Heart left ventricle (tissue), 16 donors: ENCODE measurements around the gene CABYR. TPM values are rescaled to one million over a fixed set of nuclear protein-coding genes. Genes with fewer than 3 reads are reported as not detected.

ENCODE experiments used
- ATAC-seq, 4 donors: fragments of 200-7000 bp; cut with Tn5 transposase; one replicate each; pipeline ENCODE4 v1.9.1; 2020 to 2022; ENCODE audit warnings: moderate library complexity in 4 of 4, mild to moderate bottlenecking in 3 of 4, moderate number of reproducible peaks in 1 of 4
- DNase-seq, 5 donors: peaks; one replicate each; pipeline ENCODE4 v3.0.0-alpha.2; 2020
- H3K27ac ChIP-seq, 12 donors: fragments of 200-600 bp; sonication (generic) in 4 of 12; one replicate each; pipeline versions ENCODE4 v1.5.0 to v1.8.0; 2016 to 2022; ENCODE audit warnings: mild to moderate bottlenecking in 2 of 12
- H3K27me3 ChIP-seq, 9 donors: fragments of 200-600 bp; sonication (generic) in 2 of 9; one replicate each; pipeline versions ENCODE4 v1.5.1 to v1.8.0; 2016 to 2022; ENCODE audit warnings: mild to moderate bottlenecking in 3 of 9
- H3K36me3 ChIP-seq, 9 donors: fragments of 200-600 bp; sonication (generic) in 2 of 9; one replicate each; pipeline versions ENCODE4 v1.5.0 to v1.8.0; 2018 to 2022; ENCODE audit warnings: mild to moderate bottlenecking in 2 of 9
- H3K4me1 ChIP-seq, 12 donors: fragments of 200-600 bp; sonication (generic) in 4 of 12; one replicate each; pipeline versions ENCODE4 v1.5.0 to v1.8.0; 2016 to 2022; ENCODE audit warnings: mild to moderate bottlenecking in 3 of 12
- H3K4me3 ChIP-seq, 12 donors: fragments of 200-600 bp; sonication (generic) in 4 of 12; one replicate each; pipeline versions ENCODE4 v1.5.0 to v1.8.0; 2017 to 2022; ENCODE audit warnings: mild to moderate bottlenecking in 9 of 12, moderate library complexity in 4 of 12
- H3K9me3 ChIP-seq, 12 donors: fragments of 200-600 bp; sonication (generic) in 4 of 12; one replicate each; pipeline versions ENCODE4 v1.5.0 to v1.8.0; 2016 to 2022; ENCODE audit warnings: mild to moderate bottlenecking in 1 of 12
- CTCF ChIP-seq, 12 donors: fragments of 200-600 bp; sonication (generic) in 4 of 12; IDR thresholded peaks; one replicate each; pipeline versions ENCODE4 v1.5.0 to v1.8.0; 2018 to 2022; ENCODE audit warnings: antibody characterized with exemption in 12 of 12, mild to moderate bottlenecking in 5 of 12
- POLR2A ChIP-seq, 2 donors: fragments of 450-650 bp; IDR thresholded peaks; one replicate each; pipeline ENCODE4 v1.6.1; 2017; ENCODE audit warnings: antibody characterized with exemption in 2 of 2, mild to moderate bottlenecking in 2 of 2, moderate library complexity in 2 of 2
- WGBS, 4 donors: extraction: QIAGEN DNeasy Blood & Tissue Kit in 2 of 4; methylation state at CpG; one replicate each; pipeline versions ENCODE4 v1.1.5 to v1.1.7; 2013 to 2018; 5-methylcytosine and 5-hydroxymethylcytosine counted together
- intact Hi-C, 10 donors: fragments of 100-400 bp; cut with DNase I; formaldehyde crosslinking; loops; one replicate each; pipeline versions ENCODE4 v1.11.1 to v1.14.2; 2022
- polyA plus RNA-seq, 2 donors: library from polyadenylated mRNA; stranded (reverse); fragments of 200-250 nt; gene quantifications; one replicate each; pipeline ENCODE4 v1.2.3, GENCODE V29; 2013
- total RNA-seq, 9 donors: library from RNA; depleted of rRNA in 2 of 9; stranded (reverse); fragments of >200 nt in 2 of 9; fragmentation: NEBNext Ultra II Directional in 3 of 9; extraction: Animal tissue kit (Norgen Biotek cat#: 25700) in 3 of 9; gene quantifications; one replicate each; pipeline versions ENCODE4 v1.1.0 to v1.2.4, GENCODE V29; 2016 to 2023
- donor health status: ischemic (EF 13 %, LVEDD 7.1; RV severe dilation, severe dysfunction).
- donor health status: healthy with polysubstance abuse.
- donor health status: DM: no; HTN: yes; CAD: no.
- donor health status: DM: no; HTN: no; CAD: no.
- donor health status: ischemic (EF 25% LVEDD 6.9; RV normal size, moderate dysfunction).
- donor health status: ischemic (EF 25% LVEDD 5.7; RV mildly dilated, moderate dysfunction).
- donor health status: healthy.
- donor health status: DM: yes; HTN: yes; CAD: no.
- donor health status: ischemic (EF 35%, LVEDD 5.7; RV mildly dilated, moderate dysfunction).
- donor health status: nonischemic (EF 11% LVEDD 7.7; RV severe dilation, severe dysfunction).
- donor health status: DM: yes; HTN: yes; CAD: no.
- donor health status: PGD.
- donor health status: ischemic (EF 29% LVEDD 5.4; RV normal size, mild dysfunction).
- donor health status: nonischemic (EF 23%, LVEDD 6.1; RV moderate dilation, normal function).

CABYR gene
- total and polyA plus RNA-seq, 11 donors, result 0.10 to 1.0 (median 0.61) TPM; not detected in 4

GRCh38 chr18:24177499-24178133 lies 38.8 kb downstream of the CABYR start:
- H3K27ac ChIP-seq, result no peak overlapping the region
- H3K27me3 ChIP-seq, result no peaks in the 10 kb centered on the region
- no peak overlapping the region for H3K4me3 ChIP-seq
- 81 to 91% (median 84%) methylated on average over 5 of the region's 5 CpGs for WGBS, 4 donors
- peaks cover 0 to 75% (median 23%) of the 10 kb centered on the region in 9 donors for H3K36me3 ChIP-seq
- intact Hi-C loops, result loop anchor here (2.0 to 10.0 kb wide), 4 partner anchors 93 to 310 kb away; no protein-coding TSS in a partner anchor
- DNase-seq (no peak), ATAC-seq (no peak)
- peaks cover 0 to 9% (median 3%) of the 10 kb centered on the region in 12 donors for H3K4me1 ChIP-seq
- no peak for TF ChIP-seq POLR2A (IDR thresholded peaks at IDR 0.05)
- no peaks in the 10 kb centered on the region for H3K9me3 ChIP-seq

GRCh38 chr18:24180048-24180447 lies 41.2 kb downstream of the CABYR start:
- no peaks in the 10 kb centered on the region for H3K9me3 ChIP-seq
- H3K27ac ChIP-seq, result no peak overlapping the region
- H3K36me3 ChIP-seq, result peaks cover 0 to 53% (median 16%) of the 10 kb centered on the region in 9 donors
- intact Hi-C loops, result loop anchor here in 2 of 10 donors (5.0 to 10.0 kb wide), 2 partner anchors 245 to 307 kb away; partner anchors contain the start of gene IMPACT (in 1 of the 2)
- ATAC-seq (no peak), DNase-seq (no peak)
- no peak overlapping the region for H3K4me3 ChIP-seq
- WGBS, 4 donors, result 96 to 98% (median 98%) methylated on average over 1 of the region's 1 CpG
- TF ChIP-seq POLR2A (IDR thresholded peaks at IDR 0.05), result no peak
- no peak for TF ChIP-seq CTCF (IDR thresholded peaks at IDR 0.05)
- no peaks in the 10 kb centered on the region for H3K27me3 ChIP-seq
- H3K4me1 ChIP-seq, result peaks cover 0 to 9% (median 3%) of the 10 kb centered on the region in 12 donors

GRCh38 chr18:24181806-24182205 lies 42.9 kb downstream of the CABYR start:
- H3K4me3 ChIP-seq, result no peak overlapping the region
- intact Hi-C loops, result loop anchor here in 2 of 10 donors (5.0 to 10.0 kb wide), 2 partner anchors 243 to 305 kb away; partner anchors contain the start of gene IMPACT (in 1 of the 2)
- WGBS, 4 donors, result 81 to 97% (median 86%) methylated on average over 2 of the region's 2 CpGs
- no peak overlapping the region for H3K27ac ChIP-seq
- DNase-seq (no peak), ATAC-seq (no peak)
- no peak for TF ChIP-seq CTCF (IDR thresholded peaks at IDR 0.05)
- no peak for TF ChIP-seq POLR2A (IDR thresholded peaks at IDR 0.05)
- H3K9me3 ChIP-seq, result no peaks in the 10 kb centered on the region
- H3K36me3 ChIP-seq, result peaks cover 0 to 52% (median 17%) of the 10 kb centered on the region in 9 donors
- H3K27me3 ChIP-seq, result no peaks in the 10 kb centered on the region
- H3K4me1 ChIP-seq, result peaks cover 0 to 7% (median 2%) of the 10 kb centered on the region in 12 donors

GRCh38 chr18:24185805-24186204 lies 46.9 kb downstream of the CABYR start:
- Histone ChIP-seq H3K27me3 (no peaks in the 10 kb centered on the region), H3K4me3 (no peak overlapping the region), H3K9me3 (no peaks in the 10 kb centered on the region), H3K4me1 (peaks cover 0 to 34% (median 18%) of the 10 kb centered on the region in 12 donors), H3K27ac (no peak overlapping the region), H3K36me3 (peaks cover 0 to 16% (median 4%) of the 10 kb centered on the region in 9 donors)
- DNase-seq (no peak), ATAC-seq (no peak)
- WGBS, 4 donors, result 96 to 97% (median 96%) methylated on average over 7 of the region's 7 CpGs
- TF ChIP-seq CTCF (IDR thresholded peaks at IDR 0.05), result no peak
- no peak for TF ChIP-seq POLR2A (IDR thresholded peaks at IDR 0.05)
- intact Hi-C loops, result loop anchor here in 2 of 10 donors (5.0 to 10.0 kb wide), 2 partner anchors 91 to 239 kb away; partner anchors contain the start of gene IMPACT (in 1 of the 2)
